HG03571 (cell line): ENCODE data around the gene C1QL1.

Experiments used
- ATAC-seq: cut with Tn5 transposase; IDR thresholded peaks from one replicate; pipeline ENCODE4 v1.9.1; 2021; ENCODE audit not compliant: unreplicated experiment

Gene C1QL1

GRCh38 chr17:44915862-44916780, 52.0 kb downstream of the C1QL1 start:
- no peak for ATAC-seq

DNA sequence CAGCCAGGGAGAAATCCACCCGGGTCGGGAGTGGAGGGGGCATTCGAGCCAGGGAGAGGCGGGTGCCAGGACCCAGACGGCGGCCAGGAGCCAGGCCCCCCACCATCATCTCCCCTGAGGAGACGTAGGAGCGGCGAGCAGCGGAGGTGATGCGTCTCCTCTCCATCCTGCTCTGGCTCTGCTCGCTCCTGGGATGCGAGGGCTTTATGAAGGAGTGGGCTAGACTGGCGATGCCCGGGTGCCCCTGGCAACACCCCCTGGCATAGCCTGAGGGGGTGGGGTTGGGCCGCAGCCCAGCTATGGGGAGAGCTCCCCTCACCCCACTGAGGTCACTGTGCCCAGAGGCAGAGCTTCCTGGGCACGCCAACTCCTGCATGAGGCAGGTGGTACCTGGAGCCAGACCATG, 52.8 kb downstream of the C1QL1 start, which contains the start of gene GFAP:
GFAP (minus strand) TSS at position 180 of the 406 bp plus-strand sequence; CDS start at position 166, 14 bp downstream.
- ATAC-seq: no peak

DNA sequence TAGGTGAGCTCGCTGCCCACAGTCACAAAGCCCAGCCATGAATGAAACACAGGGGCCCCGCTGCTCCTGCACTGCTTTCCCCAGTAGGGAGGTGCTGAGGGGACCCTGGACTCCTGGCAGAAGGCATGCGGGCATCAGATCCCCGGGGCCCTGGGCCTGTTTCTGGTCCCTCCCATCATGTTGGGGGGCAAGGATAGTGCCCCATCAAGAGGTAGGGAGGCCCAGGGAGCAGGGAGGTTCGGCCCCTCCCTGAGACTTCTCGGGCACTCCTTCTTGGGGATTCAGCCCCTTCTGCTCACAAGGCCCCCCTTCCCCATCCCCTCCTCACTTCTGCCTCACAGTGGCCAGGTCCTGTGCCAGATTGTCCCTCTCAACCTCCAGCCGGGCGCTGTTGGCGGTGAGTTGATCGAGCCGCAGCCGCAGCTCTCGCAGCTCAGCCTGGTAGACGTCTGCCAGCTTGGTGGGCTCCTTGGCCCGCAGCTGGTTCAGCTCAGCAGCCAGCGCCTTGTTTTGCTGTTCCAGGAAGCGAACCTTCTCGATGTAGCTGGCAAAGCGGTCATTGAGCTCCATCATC, 53.3 kb downstream of the C1QL1 start:
- ATAC-seq: no peak

DNA sequence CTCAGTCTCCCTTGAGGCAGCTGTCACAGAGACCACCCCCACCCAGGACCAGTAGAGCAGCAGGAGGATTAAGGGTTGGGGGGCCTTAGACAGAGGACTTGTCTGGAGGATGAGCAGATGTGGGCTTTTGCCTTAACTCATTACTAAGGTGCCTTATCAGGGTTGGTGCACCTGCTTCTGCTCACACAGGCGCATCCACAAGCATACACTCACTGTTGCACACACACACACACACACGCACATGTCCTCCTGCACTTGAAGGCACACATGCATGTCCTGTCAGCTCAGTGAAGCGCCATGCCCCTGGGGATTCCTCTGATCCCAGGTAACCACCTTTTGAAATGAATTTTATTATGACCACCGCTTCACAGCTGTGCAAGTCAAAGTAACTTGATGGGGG, 54.0 kb downstream of the C1QL1 start:
- ATAC-seq: no peak

DNA sequence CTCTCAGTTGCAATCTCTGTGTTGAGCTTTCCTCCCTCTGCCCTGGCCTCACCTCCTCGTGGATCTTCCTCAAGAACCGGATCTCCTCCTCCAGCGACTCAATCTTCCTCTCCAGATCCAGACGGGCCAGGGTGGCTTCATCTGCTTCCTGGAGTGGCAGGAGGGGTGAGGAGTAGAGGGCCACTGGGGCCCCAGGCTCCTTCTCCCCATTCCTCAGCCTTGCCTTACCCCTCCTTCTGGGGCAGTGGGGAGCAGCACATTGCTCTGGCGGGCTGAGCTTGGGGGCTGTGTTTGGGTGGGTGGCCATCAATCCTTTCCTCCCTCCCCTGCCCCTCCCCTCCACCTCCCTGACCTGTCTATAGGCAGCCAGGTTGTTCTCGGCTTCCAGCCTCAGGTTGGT, 54.4 kb downstream of the C1QL1 start:
- ATAC-seq: no peak

- ATAC-seq: no peak
Observed at GRCh38 chr17:44912763-44913544, 55.1 kb downstream of the C1QL1 start.

DNA sequence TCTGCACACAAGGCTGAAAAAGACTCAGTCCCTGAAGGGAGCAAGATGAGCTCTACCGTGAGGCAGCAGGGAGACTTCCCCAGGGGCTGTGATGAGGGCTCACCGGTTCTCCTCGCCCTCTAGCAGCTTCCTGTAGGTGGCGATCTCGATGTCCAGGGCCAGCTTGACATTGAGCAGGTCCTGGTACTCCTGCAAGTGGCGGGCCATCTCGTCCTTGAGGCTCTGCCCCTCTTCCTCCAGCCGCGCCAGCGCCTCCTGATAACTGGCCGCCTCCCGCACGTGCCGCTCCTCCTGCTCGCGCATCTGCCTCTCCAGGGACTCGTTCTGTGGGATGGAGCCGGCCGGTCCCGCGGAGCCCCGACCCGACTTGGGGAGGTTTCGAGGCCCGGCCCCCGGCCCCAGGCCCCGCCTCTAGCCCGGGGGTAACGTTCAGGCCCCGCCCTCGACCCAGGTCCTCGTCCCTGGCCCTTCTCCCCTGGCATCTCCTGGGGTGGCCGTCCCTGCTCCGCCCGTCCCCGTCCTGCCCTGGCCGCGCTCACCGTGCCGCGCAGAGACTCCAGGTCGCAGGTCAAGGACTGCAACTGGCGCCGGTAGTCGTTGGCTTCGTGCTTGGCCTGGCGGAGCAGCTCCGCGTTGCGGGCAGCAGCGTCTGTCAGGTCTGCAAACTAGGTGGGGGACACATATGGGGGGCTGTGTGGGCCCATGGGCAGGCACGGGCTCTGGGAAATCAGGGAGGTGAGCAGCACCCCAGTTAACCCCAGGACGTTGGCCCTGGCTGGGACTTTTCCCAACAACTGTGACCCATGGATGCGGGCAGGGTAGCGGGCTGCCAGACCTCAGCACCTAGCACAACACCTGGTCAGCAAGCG, 56.7 kb downstream of the C1QL1 start:
- ATAC-seq: no peak

DNA sequence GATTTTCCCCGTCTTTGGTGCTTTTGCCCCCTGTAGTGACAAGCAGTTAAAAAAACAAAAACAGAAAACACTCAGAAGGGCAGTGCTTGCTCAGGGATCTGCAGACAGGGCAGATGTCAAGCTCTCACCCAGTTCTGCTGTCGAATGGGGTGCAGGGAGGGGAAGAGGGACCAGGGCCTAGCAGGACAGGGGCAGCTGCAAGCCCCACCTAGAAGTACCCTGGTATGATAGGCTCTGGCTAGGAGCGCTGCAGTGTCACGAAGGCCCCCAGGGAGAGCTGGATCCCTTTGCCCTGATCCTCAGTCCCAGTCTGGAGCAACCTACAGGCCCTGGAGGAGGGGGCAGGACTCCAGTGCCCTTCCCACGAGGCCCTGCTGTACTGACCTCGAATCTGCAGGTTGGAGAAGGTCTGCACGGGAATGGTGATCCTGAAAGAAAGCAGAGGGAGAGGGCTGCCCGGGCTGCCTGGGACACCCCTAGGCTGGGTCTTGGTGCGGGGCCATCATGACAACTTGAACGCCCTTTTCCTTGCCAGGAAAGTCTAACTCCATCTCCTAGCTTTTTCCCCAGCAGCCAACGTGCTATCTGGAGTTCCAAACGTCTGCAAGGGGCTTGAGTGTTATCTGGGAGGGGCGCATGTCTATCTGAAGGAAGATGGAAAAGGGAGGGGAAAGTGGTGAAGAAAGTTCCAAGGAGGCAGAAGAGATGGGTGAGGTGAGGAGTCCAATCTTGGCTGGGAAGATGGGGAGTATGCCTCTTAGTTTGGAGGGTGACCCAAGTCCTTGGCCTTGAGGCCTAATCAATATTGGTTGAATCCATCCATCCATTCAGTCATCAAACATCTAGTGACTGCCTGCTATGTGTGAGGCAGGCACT, 57.6 kb downstream of the C1QL1 start:
- ATAC-seq: no peak
